Measurements from ENCODE around the gene GNAS.
"Not testable (repeated sequence)": the region's sequence is repeated elsewhere in the genome, so short reads cannot be mapped to it uniquely, and the experiment has no call there.

The GNAS gene

DNA sequence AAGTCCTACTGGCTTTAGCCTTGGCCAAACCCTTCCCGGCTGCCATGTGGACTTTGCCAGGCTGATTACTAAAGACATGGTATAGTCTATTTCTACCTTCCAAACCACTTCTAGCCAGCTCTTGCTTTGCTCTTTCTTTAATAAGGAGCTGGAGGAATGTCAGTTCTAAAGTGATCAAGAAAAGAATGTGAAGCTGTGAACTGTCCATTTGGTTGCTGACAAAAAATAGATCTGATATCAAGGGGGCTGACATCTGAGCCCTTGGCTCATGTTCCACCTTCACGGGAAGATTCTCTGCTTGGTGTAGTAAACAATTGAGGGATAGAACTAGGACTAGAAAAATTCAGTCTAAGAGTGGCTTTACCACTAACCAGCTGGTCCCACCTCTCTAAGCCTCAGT lies 24.4 kb upstream of the GNAS start:
- no peak for DNase-seq (ENCODE audit: low read depth in 3 of 3)

DNA sequence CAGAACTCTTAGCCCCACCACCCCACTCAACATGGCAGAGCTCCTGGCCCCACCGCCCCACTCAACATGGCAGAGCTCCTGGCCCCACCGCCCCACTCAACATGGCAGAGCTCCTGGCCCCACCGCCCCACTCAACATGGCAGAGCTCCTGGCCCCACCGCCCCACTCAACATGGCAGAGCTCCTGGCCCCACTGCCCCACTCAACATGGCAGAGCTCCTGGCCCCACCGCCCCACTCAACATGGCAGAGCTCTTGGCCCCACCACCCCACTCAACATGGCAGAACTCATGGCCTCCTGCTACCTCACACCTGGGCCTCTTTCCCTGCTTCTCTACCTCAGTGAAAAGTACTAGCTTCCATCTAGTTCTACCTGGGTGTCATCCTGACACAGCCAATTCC lies 23.7 kb upstream of the GNAS start:
- DNase-seq (ENCODE audit: low read depth in 3 of 3), result not testable (repeated sequence)

DNA sequence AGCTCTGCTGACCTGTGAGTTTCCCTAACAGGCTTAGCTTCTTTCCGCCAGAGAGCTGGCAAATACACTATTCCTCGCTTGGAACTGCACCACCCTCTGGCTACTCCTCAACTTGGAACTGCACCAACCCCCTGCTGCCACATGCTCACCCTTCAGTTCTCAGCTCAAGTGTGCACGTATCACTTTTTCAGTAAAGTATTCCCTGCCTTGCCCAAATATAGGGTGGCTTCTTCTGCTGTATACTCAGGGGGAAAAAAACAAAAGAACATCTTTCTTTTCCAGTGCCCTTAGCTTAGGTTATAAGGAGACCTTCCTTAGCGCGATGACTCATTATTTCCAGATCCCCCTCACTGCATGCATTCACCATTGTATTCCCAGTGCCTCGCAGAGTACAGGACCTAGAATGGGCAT lies 23.0 kb upstream of the GNAS start:
- DNase-seq (ENCODE audit: low read depth in 3 of 3), result no peak

DNA sequence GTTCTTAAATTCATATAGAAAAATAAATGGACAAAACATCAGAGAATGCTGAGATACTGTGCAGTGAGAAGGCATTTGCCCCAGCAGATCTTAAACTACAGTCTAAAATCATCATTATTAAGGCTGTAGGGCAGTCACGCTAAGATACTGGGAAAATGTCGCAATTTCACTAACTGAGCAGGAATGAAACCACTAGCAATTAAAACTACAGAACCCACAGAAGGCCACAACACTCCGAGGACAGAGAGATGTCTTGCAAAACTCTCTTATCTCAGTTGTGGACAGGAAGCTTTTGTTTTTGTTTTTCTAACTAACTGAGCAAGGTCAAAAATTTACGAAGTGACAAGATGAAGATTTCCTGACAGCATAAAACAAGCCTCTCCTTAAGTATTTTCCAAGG lies 20.1 kb upstream of the GNAS start:
- DNase-seq (ENCODE audit: low read depth in 3 of 3), result no peak

DNA sequence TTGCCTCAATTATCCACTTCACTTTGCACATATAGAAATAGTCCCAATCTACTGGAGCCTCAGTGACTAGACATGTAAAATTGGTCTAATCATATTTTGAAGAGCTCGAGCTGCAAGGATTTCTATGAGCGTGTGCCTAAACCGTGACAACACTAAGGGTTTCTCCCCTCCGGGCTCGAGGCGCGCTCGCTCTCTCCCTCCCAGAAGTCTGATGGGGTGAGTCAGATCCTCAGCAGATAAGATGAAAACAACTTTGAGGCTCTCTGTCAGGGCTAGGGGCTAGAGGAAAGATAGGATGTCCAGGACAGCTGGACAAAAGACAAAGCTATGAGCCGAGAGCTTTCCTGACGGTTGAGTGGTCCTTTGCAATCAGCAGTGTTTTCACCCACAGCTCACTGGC lies 18.6 kb upstream of the GNAS start:
- DNase-seq (ENCODE audit: low read depth in 3 of 3), result no peak

DNA sequence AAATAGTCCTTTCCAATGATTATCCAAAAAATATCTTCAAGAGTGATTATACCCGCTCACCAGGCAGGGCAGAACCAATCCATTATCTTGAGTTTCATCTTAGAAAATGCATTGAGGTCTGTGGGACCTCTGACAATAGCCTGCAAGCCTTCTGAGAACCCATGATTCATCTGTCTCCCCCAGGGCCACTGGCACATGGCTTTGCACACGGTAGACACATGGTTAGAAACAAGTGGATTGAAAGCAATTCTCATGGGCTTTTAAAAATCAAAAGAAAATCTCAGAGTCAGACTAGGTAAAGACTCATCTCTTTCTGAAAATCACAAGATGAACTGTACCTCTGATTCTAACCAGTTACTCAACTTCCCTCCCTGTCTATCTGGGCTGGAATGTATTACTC lies 17.3 kb upstream of the GNAS start:
- no peak for DNase-seq (ENCODE audit: low read depth in 3 of 3)

DNA sequence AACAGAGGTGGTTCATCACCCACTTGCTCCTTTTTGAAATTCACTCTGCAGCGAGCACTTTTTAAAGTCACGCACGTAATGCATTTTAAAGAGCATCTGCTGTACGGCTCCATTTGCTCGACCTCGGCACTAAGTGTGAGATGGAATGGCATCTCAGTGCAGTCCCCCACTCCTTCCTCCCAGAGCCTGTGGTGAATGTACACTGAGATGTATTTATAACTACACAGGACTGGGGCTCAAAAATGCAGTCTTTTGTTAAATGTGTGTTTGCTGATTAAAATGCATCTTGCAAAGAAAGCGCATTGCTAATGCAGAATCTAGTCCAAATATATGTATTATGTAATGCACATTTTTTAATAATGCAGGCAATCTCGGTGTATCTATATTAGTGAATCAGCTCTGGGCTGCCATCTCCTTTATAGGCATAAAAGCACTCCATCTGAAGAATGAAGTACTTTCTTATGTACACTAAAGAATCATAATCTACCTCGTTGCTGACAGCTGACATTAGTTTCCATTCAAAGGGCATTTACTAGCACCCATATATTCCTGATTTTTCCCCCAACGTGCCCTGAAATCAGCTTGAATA lies 15.8 kb upstream of the GNAS start:
- no peak for DNase-seq (ENCODE audit: low read depth in 3 of 3)

DNA sequence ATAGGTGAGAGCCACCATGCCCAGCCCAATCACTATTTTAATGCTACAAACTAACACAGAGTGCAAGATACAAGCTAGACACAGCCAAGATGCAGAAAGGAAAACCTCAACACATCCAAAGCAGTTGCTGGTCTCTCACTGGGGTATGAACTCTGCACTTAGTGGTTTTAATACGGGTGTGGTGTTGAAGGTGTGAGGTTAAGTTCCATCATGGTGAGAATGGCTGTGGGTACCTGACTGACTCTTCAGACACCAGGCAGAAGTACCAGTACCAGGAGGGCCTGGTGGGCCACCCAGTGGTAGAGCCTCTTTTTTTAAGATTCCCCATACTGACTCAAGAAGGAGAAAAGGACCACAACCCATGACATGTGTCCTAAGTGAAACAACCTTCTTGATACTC lies 14.8 kb upstream of the GNAS start:
- DNase-seq (ENCODE audit: low read depth in 3 of 3), result no peak

DNA sequence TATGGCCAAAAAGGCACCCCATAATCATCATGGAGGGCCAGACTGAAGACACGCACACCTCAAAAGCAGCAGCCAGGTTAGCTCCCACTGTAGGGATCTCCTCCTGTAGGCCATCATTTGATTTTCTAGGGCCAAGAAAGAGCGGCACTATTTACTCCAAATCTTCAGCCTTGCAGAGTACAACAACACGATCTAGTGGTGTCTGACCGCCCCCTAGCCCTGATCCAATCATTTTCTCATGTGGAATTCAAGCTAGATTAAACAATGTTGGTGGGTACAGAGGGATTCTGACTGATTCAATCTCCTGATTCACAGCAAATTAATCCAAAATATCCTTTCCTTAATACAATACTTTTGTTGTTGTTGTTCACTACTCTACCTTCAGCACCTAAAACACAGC lies 14.3 kb upstream of the GNAS start:
- no peak for DNase-seq (ENCODE audit: low read depth in 3 of 3)

DNA sequence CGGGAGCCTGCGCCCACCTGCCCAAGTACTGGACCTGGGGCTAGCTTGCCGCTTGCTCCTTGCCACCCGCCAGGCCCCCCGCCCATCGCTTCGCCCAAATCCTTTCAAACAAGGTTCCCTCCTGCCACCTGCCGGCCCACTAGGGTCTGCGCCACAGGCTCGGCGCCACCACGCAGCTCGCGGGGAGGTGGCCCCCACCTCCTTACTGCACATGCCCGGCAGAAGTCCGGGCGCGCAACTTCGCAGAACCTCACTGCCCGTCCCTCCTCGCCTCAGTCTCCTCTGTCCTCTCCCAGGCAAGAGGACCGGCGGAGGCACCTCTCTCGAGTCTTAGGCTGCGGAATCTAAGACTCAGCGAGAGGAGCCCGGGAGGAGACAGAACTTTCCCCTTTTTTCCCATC lies 13.0 kb upstream of the GNAS start:
- peak in 1 of 3 experiments; percentile 22 for DNase-seq (ENCODE audit: low read depth in 3 of 3)

DNA sequence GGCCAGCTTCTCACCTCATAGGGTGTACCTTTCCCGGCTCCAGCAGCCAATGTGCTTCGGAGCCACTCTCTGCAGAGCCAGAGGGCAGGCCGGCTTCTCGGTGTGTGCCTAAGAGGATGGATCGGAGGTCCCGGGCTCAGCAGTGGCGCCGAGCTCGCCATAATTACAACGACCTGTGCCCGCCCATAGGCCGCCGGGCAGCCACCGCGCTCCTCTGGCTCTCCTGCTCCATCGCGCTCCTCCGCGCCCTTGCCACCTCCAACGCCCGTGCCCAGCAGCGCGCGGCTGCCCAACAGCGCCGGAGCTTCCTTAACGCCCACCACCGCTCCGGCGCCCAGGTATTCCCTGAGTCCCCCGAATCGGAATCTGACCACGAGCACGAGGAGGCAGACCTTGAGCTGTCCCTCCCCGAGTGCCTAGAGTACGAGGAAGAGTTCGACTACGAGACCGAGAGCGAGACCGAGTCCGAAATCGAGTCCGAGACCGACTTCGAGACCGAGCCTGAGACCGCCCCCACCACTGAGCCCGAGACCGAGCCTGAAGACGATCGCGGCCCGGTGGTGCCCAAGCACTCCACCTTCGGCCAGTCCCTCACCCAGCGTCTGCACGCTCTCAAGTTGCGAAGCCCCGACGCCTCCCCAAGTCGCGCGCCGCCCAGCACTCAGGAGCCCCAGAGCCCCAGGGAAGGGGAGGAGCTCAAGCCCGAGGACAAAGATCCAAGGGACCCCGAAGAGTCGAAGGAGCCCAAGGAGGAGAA lies 12.3 kb upstream of the GNAS start:
- no peak for DNase-seq (ENCODE audit: low read depth in 3 of 3)

DNA sequence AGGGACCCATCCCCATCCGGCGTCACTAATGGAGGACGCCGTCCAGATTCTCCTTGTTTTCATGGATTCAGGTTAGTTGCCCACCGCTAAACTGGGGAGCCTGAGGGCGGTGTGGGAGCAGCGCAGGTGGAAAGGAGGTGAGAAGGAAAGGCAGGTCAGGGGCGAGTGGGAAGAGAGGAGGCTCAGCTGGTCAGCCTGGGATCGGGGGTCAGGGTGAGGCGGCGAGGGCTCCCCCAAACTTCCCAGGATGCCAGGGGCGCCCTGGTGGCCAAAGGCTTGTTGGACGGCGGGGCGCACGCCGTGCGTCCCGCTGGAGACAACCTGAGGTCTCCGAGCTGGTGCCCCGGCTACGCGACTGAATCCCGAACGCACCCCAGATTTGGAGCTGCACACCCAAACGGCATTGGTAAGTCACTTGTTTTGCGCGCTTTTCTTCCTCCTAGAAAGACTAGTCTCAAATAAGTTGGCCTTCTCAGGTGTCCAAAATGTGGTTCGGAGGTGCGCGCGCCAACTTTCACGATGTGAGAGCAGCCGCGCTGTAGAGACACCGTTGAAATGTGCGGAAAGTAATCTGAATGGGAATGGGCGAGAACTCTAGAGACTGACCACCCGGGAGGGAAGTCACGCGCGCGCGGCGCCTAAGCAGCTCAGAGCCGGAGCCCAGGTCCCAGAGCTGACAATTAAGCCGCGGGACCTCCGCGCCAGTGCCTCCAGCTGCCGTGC lies 11.5 kb upstream of the GNAS start:
- no peak for DNase-seq (ENCODE audit: low read depth in 3 of 3)

DNA sequence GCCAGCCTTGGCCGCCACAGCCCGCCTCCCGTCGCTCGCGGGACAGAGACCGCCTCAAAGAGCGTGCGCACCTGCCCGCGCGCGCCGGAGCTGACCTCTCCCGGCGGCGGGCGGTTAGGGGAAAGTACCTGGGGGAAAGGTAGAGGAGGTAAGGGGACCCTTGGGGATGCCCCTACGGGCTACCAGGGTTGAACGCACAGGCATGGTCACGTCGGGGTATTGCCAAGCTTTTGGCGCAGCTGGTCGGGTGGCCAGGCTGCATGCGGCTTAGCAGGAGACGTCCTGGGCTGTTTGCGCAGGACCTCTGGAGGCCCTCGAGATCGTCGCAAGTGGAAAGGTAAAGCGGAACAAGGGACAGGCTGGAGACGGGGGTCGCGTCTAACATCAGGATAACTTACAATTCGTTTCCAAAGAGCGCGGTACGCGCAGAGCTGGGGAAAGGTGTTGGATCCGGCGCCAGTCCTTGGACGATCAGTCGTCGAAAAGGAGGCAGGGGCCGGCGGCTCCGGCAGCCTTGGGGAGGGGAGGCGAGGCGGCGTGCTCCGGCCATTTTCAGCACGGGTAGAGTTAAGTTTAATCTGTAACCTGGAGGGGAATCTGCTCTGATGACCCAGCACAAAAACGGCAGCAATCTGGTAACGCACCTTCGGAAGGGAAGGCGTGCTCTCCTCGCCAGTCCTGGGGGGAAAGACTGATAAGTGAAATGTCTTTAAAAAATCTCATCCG lies 10.8 kb upstream of the GNAS start:
- DNase-seq (ENCODE audit: low read depth in 3 of 3), result no peak

DNA sequence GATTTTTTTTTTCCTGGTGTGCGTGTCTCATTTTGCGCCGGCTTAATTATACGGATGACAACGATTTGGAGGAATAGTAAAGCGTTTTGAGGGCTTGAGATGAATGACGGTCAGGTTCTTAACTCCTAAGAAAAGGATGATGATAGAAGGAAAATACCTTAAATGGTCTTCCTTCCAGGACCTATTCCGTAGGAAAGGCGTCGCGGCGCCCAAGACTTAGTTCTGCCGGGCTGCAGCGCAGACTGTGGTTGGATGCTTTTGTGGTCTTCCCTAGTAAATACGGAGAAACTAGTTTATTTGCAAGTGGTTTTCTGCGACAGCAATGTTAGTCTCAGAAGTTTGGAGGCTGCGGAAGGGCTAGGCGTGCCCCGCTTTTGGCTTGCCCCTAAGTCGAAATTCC lies 10.2 kb upstream of the GNAS start:
- no peak for DNase-seq (ENCODE audit: low read depth in 3 of 3)

DNA sequence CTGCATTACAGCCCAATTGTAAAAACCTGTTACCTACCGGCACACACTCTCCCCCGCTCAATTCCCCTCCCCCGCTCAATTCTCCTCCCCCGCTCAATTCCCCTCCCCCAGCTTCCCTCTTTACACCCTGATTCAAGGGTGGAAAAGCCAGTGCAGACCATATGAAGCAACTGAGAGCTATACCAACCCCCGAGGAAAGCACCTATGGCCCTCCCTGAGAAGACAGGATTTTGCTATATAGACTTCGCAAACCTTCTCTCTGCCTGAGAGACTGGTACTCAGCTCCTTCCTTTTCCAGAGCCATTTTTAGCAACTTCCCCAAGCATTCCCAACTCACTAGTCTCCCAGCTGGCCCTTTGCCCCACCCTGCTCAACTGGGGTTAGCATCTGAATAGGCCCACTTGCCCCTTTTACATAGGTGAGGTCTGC lies 9.4 kb upstream of the GNAS start:
- DNase-seq (ENCODE audit: low read depth in 3 of 3), result no peak

DNA sequence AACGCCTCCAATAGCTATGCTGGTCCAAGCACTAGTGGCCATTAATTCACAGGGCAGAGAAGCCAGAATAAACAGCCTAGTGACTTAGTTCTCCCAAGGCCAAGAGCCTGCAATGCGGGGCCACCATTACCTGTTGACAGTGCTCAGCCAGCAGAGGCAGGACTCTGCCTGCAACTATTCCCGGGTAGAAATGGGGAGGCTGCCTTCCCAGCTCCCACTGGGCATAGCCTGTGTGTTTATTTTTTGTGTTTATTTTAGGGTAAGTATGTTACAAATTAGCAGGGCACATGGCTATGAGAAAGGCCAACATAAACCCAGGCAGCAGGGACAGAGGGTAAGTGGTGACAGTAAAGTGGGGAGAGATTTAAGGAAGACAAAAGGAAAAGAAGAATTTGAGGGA lies 6.8 kb upstream of the GNAS start:
- DNase-seq (ENCODE audit: low read depth in 3 of 3), result no peak

DNA sequence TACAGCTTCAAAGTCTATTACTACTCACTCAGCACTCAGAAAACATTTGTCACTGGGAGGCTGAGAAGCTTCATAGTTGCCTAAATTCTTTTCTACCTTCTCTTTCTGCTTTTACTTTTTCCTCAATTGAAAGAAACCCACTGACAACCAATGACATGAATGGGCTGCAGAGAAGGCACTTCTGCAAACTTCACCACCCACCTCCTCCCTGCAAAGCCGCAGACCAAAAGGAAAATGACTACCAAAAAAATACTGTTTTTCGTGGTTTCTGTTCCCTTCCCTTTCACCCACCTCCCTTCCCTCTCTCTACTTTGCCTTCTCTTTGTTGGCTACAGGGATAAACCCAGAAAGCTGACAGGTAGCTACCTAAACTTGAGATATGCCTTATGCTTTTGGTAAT lies 5.1 kb upstream of the GNAS start:
- DNase-seq (ENCODE audit: low read depth in 3 of 3), result no peak

DNA sequence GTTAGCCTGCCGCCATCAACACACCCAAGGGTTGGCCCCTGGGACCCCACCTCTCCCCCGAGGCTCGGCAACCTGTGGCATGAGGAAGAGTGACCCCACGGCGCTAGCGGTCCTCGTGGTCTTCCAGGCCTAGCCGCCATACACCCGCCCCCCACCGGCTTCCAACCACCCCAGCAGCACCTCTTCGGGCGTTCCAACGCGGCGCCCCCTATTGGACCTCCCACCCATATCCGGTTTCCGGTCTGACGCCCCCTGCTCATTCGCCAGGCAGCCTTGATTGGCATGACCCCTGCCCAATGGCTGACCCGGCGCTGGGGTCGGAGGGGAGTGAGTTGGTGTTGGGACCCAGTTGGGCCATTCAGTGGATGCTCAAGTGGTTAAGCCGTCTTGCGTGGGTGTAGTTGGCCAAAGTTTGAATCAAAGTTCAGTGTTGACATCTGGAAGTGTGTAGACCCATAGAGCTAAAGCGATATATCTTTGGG lies 1.8 kb upstream of the GNAS start, which contains the start of gene GNAS-AS1:
TSS of gene GNAS-AS1 (minus strand) at position 210 of the 482 bp plus-strand sequence.
- peak; percentile 59 to 69 (median 59) for DNase-seq (ENCODE audit: low read depth in 3 of 3)

DNA sequence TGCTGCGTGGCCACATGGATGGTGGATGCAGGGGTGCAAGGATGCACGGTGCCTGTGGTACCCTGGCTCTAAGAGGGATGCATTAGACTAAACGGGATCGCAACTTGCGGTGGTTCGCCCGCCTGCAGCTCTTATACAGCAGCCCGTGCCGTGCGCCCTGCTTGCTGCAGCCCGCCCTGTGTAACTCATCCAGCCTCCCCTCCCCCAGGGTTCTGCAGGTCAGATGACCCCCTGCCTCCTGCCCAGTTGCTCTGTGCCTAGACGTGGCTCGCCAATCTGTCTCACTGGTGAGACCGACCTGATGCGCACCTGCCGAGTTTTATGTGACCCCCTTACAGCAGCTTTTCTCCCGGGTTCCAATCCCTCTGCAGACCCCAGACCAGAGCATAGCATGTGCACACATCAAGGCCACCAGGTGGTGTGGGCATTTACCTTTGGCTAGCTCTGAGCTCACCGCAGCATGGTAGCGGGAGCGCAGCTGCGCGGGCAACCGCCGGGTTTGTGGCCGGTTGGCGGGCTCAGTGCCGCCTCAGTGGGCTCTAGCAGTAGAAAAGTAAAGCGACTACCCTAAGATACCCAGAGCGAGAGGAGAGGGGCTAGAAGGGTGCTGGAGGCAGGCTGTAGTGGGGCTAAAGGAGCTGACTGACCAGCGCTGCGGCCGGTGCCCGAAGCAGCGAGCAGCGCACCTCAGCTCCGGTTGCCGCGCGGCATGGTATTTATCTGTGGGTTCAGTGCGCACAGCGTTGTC lies 1.1 kb upstream of the GNAS start:
- DNase-seq (ENCODE audit: low read depth in 3 of 3), result no peak

DNA sequence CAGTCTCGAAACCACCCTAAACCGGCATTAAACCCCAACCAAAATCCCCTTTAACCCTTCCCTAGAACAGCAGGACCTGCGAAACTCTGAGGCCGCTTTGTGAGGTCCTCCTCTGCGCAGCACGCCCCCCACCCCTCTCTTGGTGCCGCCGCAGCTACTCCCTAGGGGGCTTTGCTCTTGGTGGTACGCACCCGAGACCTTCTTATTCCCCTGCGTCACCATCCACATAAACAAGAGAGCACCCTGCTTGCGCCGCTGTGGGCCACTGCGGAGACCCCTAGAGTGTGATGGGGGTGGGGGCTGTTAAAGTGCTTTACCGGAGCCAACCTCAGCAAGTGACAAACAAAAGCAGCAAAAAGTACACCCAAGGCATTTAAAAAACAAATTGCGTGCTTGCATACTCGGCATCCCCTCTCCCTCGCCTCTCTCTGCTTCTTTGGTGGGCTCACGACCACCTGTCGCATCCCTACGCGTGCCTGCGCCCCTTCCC lies 502 bp upstream of the GNAS start:
- no peak for DNase-seq (ENCODE audit: low read depth in 3 of 3)

DNA sequence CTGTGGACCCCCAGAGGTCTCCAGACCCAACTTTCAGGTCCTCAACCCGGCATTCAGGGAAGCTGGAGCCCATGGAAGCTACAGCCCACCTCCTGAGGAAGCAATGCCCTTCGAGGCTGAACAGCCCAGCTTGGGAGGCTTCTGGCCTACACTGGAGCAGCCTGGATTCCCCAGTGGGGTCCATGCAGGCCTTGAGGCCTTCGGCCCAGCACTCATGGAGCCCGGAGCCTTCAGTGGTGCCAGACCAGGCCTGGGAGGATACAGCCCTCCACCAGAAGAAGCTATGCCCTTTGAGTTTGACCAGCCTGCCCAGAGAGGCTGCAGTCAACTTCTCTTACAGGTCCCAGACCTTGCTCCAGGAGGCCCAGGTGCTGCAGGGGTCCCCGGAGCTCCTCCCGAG lies 950 bp downstream of the GNAS start:
- no peak for DNase-seq (ENCODE audit: low read depth in 3 of 3)
